ENCODE results near the gene SCGB3A1.

Gene SCGB3A1, protein sequence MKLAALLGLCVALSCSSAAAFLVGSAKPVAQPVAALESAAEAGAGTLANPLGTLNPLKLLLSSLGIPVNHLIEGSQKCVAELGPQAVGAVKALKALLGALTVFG

DNA sequence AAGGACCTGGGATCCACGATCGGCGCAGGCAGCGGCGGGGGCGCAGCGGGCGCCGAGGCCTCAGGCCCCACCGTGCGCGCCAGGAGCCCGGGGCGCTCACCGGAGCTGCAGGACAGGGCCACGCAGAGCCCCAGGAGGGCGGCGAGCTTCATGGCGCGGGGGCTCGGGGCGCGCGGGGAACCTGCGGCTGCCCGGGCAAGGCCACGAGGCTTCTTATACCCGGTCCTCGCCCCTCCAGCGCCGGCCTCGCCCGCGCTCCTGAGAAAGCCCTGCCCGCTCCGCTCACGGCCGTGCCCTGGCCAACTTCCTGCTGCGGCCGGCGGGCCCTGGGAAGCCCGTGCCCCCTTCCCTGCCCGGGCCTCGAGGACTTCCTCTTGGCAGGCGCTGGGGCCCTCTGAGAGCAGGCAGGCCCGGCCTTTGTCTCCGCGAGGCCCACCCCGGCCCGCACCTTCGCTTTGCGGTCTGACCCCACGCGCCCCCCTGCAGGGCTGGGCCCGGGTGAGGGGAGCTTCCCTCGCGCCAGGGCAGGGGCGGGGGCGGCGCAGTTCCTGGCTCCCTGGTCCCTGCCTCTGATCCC lies at the start of gene SCGB3A1:
Gene SCGB3A1 (minus strand): TSS at position 189 of the 577 bp plus-strand sequence. CDS start 37 bp downstream, at position 152.
- no peak for DNase-seq

DNA sequence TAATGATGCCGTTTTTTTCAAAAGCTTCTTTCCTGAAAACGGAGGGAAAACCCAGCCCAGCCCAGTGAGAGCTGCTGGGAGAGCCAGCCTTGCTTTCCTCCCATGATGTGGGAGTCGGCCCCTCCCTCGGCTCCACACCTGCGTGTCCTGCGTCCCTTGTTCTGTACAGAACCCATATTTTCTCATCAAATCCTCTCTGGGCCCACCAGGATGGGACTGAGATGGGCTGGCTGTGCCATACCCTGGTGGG lies 49.2 kb upstream of the SCGB3A1 start:
- DNase-seq = no peak

DNA sequence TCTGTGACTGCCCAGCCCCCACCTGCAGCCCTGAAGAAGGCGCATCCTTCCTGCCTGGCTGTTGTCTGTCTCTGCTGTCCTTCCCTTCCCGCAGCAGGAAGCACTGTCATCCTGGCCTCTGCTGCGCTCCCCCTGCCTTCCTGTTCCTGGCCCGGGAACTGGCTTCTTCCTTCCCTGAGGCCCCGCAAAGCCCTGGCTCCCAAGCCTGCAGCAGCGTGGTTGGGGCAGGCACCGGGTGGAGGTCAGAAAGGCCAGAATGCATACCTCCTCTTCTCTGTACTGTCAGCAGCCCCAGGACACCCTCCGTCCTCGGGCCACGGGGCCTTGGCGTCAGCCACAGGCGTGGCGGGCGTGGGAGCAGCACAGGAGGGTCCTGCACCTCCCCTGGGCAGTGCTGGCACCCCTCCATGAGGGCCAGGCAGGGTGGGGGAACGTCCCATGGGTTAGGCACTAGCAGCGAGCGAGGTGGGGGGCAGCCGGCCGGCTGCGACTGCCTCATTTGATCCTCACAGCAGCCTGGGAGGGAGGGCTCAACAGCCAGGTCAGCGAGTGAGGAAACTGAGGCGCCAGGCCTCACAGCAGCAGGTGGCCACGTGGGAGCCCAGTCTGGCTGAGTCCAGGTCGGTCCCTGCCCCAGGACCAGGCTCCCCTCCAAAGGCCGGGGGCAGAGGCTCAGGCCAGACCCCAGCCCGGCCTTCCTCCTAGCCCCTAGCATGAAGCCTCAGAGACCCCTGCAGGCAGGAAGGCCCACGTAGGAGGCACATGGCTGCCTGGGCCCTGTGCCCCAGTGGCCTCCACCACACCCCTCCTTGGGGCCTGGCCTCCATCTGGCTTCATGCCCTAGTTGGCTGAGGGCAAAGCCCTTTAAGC lies 48.7 kb upstream of the SCGB3A1 start:
- no peak for DNase-seq

DNA sequence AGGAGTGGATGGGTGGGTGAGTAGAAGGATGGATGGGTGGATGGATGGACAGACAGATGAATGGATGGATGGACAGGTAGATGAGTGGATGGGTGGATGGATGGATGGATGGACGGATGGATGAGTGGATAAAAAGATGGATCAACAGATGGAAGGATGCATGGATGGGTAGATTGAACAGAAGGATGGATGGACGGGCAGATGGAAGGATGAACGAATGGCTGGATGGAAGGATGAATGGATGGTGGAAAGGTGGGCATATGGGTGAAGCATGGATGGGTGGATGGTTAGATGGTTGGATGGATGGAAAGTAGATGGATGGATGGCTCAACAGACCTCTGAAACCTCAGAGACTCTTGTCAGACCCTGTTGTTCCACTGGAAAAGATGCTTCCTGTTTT lies 48.0 kb upstream of the SCGB3A1 start:
- no peak for DNase-seq

DNA sequence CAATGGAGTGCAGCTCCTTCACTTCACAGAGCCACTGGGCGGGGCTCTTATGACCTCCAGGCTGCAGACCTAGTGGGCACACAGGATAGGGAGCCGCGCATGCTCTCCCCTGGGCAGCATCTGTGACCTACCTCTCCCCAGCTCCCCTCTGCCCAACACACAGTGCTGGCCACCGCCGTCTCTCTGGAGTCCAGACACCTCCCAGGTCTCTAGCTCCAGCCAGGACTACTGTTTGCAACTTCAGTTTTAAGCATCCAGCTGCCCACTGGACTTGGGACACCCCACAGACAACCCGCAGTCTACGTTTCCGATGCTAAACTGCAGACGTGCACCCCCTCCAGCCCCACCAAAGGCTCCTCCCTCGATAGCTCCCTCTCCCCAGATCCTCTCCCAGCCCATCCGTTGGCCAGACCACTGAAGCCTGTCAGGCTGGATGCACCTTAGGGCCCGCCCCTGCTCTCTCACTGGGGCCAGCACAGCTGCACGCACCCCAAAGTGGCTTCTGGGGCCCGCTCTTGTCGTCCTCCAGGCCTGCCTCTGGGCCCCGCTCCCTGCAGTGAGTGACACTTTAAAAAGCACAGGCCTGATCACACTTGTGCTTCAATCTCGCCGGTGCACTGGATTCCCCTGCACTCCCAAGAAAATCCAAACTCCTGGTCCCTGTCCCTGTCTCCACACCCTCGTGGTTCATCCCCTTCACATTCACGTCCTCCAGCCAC lies 46.8 kb upstream of the SCGB3A1 start:
- DNase-seq = no peak

DNA sequence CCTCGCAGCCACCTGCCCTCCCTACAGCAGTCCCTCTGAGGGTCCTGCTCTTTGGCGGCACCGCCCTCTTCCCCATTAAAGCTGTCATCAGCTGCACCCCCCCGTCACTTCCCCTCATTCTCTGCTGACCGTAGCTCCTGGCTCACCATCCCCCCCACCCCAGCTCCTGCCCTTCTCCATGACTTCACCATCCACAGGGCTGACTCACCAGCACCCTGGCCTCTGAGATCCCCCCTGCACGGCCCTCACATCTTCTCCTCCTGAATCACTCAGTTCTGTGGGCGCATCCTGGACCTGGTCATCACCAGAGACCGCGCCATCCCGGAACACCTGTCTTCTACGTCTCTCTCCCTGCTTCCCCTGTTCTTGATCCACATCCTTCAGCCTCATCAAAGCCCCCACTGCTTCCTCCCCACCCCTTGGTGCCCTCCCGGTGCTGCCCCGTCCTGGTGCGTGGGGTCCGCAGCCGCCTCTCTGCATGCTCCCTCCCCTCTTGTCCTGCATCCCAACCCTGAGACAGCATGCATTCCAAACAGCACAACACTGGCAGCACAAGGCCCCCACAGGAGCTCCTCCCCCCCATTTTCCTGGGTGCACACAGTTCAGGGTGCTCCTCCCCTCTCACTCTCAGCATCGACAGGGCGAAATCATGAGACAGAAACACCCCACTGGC lies 45.2 kb upstream of the SCGB3A1 start:
- no peak for DNase-seq

DNA sequence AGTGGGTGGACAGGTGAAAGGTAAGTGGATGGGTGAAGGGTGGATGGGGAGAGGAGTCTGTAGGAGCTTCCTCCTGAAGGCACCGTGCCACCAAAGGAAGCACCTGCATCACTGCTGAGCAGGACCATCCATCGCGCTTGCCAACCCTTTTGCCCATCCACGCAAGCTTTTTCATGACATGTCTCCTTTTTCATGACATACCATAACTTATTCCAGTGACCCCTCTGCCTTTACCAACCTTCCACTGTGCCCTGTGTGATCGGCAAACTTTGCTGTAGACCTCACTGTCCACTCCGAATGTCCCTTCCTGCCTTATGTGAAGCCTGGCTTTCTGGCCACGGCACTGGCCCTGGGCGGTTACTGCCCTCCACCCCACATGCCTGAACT lies 44.7 kb upstream of the SCGB3A1 start:
- DNase-seq = no peak

DNA sequence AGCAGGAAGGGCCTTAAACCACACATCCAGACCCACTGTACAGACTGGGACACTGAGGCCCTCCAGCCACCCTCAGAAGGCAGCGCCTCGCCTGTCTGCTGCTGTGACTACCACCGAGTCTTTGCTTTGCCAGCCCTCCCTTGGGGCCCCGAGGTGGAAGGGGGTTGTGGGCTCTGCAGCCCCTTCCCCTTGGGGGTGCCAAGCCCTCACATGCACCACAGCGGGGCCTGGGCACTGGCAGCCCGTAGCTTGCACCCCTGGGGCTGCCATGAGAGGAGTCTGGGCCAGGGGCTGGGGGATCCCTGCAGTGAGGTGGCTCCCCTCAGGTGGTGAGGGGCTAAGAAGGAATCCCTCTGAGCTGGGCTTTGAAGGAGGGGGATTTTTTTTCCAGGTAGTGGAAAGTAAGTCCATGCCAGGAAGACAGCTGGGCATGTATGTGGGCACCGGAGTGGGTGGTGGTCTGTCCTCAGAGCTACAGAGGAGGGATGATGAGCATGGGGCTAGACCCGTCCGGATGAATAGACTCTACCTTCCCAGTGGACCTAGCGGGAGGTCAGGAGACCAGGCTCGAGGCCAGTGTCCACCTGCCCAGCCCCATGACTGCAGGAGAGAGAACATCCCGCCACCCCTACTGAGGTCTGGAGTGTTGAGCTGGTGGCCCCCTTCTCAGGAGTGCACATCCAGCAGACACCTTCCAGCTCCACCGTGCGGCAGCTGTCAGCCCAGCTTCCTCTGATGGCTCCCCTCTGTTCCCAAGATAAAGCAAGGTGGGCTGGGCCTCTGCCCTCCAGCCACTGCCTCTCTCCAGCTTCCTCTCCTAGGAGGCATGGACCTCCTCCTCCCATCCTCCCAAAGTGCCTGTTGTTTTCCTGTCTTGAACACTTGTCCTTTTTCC lies 42.2 kb upstream of the SCGB3A1 start:
- no peak for DNase-seq

DNA sequence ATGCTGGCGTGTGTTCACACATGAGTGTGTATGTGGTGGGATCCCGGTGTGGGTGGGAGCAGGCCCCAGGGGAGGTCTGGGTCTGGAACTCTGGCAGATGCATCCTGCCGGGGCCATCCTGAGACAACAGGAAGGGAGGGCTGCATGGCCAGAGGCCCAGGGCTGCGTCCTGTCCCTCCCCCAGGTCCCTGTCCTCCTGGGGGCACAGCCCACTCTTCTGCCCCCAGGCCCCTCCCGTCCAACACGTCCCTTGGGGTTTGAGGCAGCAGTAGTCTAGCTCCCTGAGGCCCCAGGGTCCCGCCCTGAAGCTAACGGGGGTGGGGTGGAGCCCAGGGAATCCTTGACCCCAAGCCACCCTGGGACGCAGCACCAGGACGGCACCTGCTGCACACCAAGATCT lies 41.5 kb upstream of the SCGB3A1 start:
- DNase-seq = no peak

DNA sequence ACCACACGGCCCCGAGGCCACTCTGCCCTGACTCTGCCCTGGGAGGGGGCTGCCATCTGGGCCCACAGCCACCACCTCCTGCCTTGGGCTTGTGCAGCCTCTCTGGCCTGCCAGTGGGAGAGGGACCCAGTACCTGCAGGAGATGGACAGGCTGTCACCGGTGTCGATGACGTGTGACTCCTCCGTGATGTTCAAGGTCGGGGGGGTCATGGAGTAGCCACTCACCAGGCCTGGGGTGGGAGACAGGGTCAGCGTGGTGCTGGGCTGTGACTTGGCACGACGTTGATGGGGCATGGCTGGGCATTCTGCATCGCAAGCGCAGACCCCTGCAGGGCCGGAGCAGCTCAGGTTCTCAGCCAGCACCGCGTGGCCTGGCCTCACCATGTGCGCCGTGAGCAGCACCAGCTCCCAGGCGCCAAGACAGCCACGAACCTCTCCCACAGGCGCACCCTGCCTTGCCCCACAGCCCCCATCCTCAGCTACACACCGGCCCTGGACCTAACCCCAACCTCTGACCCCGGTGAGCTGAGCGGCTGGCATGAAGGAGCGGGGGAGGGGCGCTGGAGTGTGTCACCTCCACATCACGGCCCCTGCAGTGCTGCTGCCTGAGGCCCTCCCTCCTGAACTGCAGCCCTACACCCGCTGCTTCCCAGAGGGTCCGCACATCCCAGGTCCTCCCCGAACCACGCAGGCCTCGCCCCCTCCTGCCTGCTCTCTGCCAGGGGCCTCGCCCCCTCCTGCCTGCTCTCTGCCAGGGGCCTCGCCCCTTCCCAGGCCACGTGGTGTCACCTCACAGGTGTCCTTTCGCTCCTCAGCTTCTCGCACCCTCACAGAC lies 40.5 kb upstream of the SCGB3A1 start:
- no peak for DNase-seq

DNA sequence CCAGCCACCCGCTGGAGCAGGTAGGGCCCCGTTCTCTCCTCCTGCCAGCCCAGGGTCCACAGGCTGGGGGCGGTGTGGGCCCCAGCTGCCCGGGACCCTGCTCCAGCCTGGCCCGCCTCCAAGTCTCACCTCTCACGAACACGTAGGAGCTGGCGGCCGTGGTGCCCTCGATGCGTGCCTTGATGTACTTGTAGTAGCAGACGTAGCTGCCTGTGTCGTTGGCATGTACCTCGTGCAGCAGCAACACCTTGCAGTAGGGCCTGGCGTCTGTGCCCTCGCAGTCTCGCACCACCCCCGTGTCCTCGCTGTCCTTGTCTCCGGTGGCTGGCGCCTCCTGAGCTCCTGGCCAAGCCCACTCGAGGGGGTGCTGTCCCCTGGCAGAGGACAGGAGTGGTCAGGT lies 39.1 kb upstream of the SCGB3A1 start:
- no peak for DNase-seq

DNA sequence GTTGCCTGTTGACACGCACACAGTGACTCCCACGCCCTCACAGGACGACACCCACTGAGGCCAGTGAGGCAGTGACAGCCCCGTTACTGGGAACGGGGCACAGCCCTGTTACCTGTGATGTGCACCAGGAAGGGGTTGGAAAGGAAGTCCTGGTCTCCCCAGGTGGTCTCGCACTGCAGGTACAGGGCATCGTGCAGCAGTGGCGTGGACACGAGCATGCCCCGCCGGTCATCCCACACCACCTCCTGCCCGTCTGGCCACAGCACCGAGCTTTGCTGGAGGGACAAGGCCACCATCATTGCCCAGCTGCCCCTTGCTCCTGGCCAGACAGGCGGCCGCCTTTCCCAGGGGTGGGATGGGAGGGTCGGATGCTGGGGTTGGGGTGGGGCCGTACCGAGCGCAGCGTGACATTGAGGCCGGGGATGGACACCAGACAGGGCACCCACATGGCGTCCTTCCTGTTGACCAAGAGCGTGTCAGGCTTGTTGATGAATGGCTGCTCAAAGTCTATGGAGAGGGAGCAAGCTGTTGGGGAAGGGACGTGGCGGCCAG lies 38.6 kb upstream of the SCGB3A1 start:
- DNase-seq = no peak

DNA sequence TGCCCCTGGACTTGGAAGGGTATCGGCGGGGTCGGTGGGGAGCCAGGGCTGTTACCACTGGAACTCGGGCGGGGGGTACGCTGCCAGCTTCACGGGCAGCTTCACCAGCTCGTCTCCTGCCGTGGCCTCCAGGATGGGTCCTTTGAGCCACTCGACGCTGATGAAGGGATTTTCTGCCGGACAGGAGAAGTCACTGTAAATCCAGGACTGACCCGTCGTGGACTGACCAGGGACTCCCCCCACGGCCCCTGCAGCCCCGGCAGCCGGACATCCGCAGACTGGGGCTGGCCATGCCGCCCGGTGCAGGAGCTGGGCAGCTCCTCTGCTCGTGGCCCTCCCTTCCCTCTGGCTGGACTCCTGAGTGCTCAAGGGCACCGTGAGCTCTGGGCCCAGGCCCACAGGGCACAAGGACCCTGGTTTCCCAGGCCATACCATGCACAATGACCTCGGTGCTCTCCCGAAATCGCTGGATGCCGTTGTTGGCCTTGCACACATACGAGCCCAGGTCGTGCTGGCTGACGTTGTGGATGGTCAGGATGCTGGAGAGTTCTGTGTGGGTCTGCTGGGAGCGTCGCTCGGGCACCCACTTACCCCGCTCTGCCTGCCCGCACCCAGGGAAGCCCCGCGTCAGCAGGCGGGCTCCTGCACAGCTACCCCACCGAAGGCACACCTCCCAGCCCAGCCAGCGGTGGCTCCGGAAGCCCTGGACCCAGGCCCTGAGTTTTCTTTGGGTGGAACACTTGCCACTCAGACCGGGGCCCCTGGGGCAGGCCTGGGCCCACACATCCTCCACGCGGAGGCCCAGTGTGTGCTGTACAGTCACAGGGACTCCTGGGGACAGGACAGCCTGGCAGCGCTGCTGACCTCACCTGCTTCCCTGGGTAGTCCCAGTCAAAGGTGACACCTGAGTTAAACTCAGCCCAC lies 37.8 kb upstream of the SCGB3A1 start:
- DNase-seq = no peak

DNA sequence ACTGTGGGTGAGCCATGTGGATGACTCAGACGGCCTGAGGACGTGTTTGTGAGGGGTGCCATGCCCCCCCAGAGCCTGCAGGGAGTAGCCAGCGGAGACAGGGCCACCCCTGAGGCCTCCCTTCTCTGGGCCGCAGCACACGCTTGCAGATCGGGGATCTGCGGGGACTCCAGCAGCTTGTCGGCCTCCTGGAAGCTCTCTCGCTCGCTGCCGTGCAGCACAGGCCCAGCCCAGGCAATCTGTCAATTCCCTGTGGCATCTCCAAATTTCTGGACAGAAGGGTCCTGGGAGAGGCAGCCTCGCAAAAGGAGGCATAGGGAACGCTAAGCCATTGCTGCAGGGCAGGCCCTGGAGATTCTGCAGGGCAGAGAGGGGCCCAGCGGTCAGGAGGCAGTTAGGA lies 36.9 kb upstream of the SCGB3A1 start:
- DNase-seq = no peak

DNA sequence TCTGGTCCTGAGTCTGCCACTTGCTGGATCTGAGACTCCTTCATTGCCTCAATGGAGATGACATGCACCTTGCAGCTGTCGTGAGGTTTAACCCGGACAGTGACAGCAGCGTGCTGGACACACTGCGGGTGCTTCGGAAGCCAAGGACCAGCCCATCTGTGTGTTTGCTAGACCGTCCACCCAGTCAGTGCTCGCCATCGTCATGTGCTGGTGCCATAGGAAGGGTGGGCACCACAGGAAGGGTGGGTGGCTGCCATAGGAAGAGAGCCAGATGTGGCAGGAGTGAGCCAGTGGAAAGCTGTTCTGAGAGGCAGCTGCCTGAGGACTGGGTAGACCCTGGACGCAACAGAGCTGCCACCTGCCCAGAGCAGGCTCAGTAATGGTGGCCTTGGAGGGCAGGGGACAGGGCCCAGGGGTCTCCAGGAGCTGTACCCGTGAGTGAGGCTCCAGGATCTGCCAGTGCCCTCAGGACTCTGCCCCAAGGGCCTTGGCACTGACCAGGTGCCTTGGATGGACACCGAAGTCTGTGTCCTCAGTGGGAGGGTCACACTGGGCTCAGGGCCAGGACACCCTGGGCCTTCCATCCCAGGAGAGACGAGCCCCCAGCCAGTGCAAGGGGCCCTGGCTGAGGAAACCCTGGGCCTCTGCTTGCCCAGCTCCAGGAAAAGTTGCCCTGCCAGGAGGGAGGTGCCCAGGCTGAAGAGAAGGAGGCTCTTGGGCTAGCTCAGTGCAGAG lies 36.3 kb upstream of the SCGB3A1 start:
- DNase-seq = no peak

DNA sequence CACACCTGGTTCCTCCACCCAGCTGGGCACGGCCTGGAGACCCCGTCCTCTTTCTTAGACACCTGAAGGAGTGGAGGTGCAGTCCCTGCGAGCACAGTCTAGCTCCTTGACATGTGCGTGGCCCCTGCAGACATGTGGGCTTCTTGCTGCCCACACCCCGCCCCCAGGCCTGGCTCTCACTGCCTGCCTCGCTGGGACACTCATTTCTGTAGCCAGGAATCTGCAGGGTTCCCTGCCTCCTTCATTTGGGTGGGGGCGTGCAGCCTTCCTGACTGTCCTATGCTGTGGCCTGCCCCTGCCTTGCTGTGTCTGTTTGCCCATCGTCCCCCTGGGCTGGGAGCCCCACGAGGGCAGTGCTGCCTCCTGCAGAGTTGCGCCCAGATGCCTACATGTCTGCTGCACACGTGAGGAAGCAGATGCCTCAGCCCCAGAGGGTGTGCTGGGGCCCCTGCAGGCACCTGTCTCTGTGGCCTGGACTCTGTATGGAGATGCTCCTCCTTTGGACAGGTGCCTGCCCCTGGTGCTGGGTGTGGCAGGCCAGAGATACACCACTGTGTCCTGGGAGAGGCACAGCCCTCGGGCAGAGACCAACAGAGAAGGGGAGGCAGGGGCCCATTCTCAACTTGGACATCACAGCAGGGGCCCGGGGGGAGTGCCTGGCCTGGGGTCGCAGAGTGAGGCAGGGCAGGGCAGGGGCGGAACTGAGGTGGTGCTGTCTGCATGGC lies 35.5 kb upstream of the SCGB3A1 start:
- no peak for DNase-seq

DNA sequence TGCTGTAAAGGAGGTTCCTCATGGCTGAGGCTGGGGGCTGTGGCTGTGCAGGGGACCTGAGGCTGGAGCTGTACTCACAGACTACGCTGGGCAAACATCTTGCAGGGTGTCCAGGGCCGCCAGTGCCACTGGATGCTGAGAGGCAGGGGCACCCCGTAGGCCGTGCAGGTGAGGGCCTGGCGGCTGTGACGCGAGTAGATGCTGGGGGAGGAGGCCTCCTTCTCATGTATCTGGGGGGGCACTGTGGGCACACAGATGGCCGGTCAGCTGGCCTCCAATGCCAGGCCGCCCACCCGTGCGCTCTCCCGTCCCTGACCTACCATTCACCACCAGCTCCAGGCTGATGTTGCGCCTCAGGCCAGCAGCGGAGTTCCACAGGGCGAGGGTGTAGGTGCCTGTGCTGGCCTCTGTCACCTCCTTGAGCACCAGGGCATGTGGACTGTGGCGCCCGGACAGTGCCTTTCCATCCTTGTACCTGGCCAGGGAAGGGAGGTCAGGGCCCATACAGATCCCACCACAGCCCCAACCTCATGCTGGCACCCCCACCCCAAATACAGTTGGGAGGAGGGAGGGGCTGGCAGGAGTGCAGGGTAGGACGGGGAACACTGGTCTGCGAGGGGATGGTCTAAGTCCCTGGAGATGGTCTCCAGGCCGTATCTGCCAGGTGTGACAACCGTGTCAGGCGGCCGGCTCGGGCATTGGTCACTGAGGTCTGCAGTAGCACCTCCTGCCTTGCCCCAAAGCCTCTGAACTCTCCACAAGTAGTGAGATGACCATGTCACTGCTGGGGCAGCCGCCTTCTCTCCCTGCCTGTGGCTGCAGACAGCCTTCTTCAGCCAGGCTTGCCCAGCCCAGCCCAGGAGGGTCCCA lies 34.7 kb upstream of the SCGB3A1 start:
- no peak for DNase-seq

All from CD4-positive, alpha-beta T cell treated with Interleukin-12 subunit alpha and Interleukin-12 subunit beta, for 1 hour (primary cell).